Gastrocnemius medialis (tissue), 4 donors: ENCODE results near the gene VEGFC. TPM values are rescaled to one million over a fixed set of nuclear protein-coding genes. Genes with fewer than 3 reads are reported as not detected.
A peak's percentile ranks its signal among the peaks of the same experiment; 100 is the strongest.

Experiments
- ATAC-seq, 2 donors: fragments of 150-250 bp; one replicate each; pipeline ENCODE4 v1.9.1; 2016
- DNase-seq, 2 donors: peaks; one replicate each; pipeline ENCODE4 v3.0.0-alpha.2; 2019
- H3K27ac ChIP-seq, 4 donors: fragments of 200-600 bp; sonication (generic); 1 replicate in 1 of 4; 2 replicates in 3 of 4; pipeline ENCODE4 v1.5.1; 2016 to 2018; ENCODE audit warnings: mild to moderate bottlenecking in 2 of 4, moderate library complexity in 1 of 4
- H3K27me3 ChIP-seq, 3 donors: fragments of 200-600 bp; sonication (generic) in 2 of 3; 1 replicate in 1 of 3; 2 replicates in 2 of 3; pipeline versions ENCODE4 v1.5.1 to v1.6.0; 2016 to 2019; ENCODE audit warnings: mild to moderate bottlenecking in 1 of 3, moderate library complexity in 1 of 3
- H3K36me3 ChIP-seq, 2 donors: fragments of 200-600 bp; sonication (generic) in 1 of 2; one replicate each; pipeline ENCODE4 v1.5.1; 2017 to 2018
- H3K4me1 ChIP-seq, 2 donors: fragments of 200-600 bp; sonication (generic) in 1 of 2; one replicate each; pipeline ENCODE4 v1.5.1; 2016 to 2017; ENCODE audit warnings: mild to moderate bottlenecking in 2 of 2
- H3K4me3 ChIP-seq, 4 donors: fragments of 200-600 bp; sonication (generic) in 3 of 4; 1 replicate in 1 of 4; 2 replicates in 3 of 4; pipeline ENCODE4 v1.5.1; 2016 to 2019; ENCODE audit warnings: mild to moderate bottlenecking in 2 of 4
- H3K9me3 ChIP-seq, 3 donors: fragments of 200-600 bp; sonication (generic) in 2 of 3; 1 replicate in 1 of 3; 2 replicates in 2 of 3; pipeline ENCODE4 v1.5.1; 2016 to 2019
- POLR2A ChIP-seq, 2 donors: fragments of 450-650 bp; IDR thresholded peaks; one replicate each; pipeline ENCODE4 v1.6.1; 2017; ENCODE audit warnings: antibody characterized with exemption in 2 of 2, mild to moderate bottlenecking in 2 of 2, moderate library complexity in 2 of 2
- in situ Hi-C, 4 donors: fragments of 200-750 bp; cut with MboI; loops; one replicate each; pipeline versions ENCODE4 v1.15.0 to v1.8.0; 2017; ENCODE audit warnings: low sequenced_read_pairs in 4 of 4
- intact Hi-C: fragments of 100-400 bp; cut with DNase I; formaldehyde crosslinking; loops from one replicate; pipeline ENCODE4 v1.15.1; 2023; ENCODE audit warnings: low total_unique reads
- total RNA-seq, 4 donors: library from RNA; depleted of rRNA; stranded (reverse); fragments of >200 nt; gene quantifications; one replicate each; pipeline versions ENCODE4 v1.1.0 to v1.2.3, GENCODE V29; 2016
- TF ChIP-seq, protein P1 (sequence below), 5 experiments: fragments of 450-650 bp in 3 of 5; fragments of 200-600 bp in 2 of 5; sonication (generic) in 2 of 5; IDR thresholded peaks in 4 of 5; conservative IDR thresholded peaks in 1 of 5; 1 replicate in 4 of 5; 2 replicates in 1 of 5; pipeline ENCODE4 v1.5.1; 2016 to 2019; ENCODE audit warnings: antibody characterized with exemption in 5 of 5, mild to moderate bottlenecking in 3 of 5, moderate library complexity in 3 of 5

VEGFC gene
- total RNA-seq, 4 donors from 2014 or later = 1.1 to 2.9 (median 2.3) TPM

- TF ChIP-seq, protein P1, sequence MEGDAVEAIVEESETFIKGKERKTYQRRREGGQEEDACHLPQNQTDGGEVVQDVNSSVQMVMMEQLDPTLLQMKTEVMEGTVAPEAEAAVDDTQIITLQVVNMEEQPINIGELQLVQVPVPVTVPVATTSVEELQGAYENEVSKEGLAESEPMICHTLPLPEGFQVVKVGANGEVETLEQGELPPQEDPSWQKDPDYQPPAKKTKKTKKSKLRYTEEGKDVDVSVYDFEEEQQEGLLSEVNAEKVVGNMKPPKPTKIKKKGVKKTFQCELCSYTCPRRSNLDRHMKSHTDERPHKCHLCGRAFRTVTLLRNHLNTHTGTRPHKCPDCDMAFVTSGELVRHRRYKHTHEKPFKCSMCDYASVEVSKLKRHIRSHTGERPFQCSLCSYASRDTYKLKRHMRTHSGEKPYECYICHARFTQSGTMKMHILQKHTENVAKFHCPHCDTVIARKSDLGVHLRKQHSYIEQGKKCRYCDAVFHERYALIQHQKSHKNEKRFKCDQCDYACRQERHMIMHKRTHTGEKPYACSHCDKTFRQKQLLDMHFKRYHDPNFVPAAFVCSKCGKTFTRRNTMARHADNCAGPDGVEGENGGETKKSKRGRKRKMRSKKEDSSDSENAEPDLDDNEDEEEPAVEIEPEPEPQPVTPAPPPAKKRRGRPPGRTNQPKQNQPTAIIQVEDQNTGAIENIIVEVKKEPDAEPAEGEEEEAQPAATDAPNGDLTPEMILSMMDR (IDR thresholded peaks at IDR 0.05 in 4 of 5, conservative IDR thresholded peaks at IDR 0.05 in 1 of 5) = no peak
- TF ChIP-seq POLR2A (IDR thresholded peaks at IDR 0.05) = no peak
- Histone ChIP-seq H3K27me3 (no peaks in the 10 kb centered on the region), H3K9me3 (no peaks in the 10 kb centered on the region), H3K4me3 (no peak overlapping the region), H3K36me3 (no peaks in the 10 kb centered on the region), H3K27ac (peak overlapping the region in 1 of 4 donors; percentile 17), H3K4me1 (no peaks in the 10 kb centered on the region)
- no peak for ATAC-seq
- in situ Hi-C loops = no loop called here
- intact Hi-C loops = no loop called here
- DNase-seq = no peak
These were observed 23.2 kb downstream of the VEGFC start for GRCh38 chr4:176769514-176769913.

GRCh38 chr4:176767183-176767582 is 25.5 kb downstream of the VEGFC start:
- H3K4me3 ChIP-seq = no peak overlapping the region
- peaks cover 8 to 11% of the 10 kb centered on the region in 2 donors for H3K4me1 ChIP-seq
- ATAC-seq = no peak
- no peaks in the 10 kb centered on the region for H3K27me3 ChIP-seq
- DNase-seq = no peak
- intact Hi-C loops (no loop called here), in situ Hi-C loops (no loop called here)
- H3K9me3 ChIP-seq = no peaks in the 10 kb centered on the region
- no peak overlapping the region for H3K27ac ChIP-seq
- no peaks in the 10 kb centered on the region for H3K36me3 ChIP-seq
- TF ChIP-seq POLR2A (IDR thresholded peaks at IDR 0.05) = no peak
- TF ChIP-seq, protein P1 (IDR thresholded peaks at IDR 0.05 in 4 of 5, conservative IDR thresholded peaks at IDR 0.05 in 1 of 5) = no peak

- Histone ChIP-seq H3K4me1 (peaks cover 9 to 19% of the 10 kb centered on the region in 2 donors), H3K4me3 (no peak overlapping the region), H3K9me3 (no peaks in the 10 kb centered on the region), H3K36me3 (no peaks in the 10 kb centered on the region), H3K27me3 (no peaks in the 10 kb centered on the region), H3K27ac (peak overlapping the region; percentile 6 to 56 (median 38))
- intact Hi-C loops (no loop called here), in situ Hi-C loops (no loop called here)
- no peak for DNase-seq
- TF ChIP-seq, protein P1 (IDR thresholded peaks at IDR 0.05 in 4 of 5, conservative IDR thresholded peaks at IDR 0.05 in 1 of 5) = no peak
- no peak for TF ChIP-seq POLR2A (IDR thresholded peaks at IDR 0.05)
- ATAC-seq = peak; percentile 56 to 70
These were observed 29.9 kb downstream of the VEGFC start for GRCh38 chr4:176762661-176763308.

GRCh38 chr4:176761872-176762271 is 30.9 kb downstream of the VEGFC start:
- DNase-seq = no peak
- H3K27me3 ChIP-seq = no peaks in the 10 kb centered on the region
- peak in 1 of 2 donors; percentile 43 for ATAC-seq
- no peak for TF ChIP-seq POLR2A (IDR thresholded peaks at IDR 0.05)
- TF ChIP-seq, protein P1 (IDR thresholded peaks at IDR 0.05 in 4 of 5, conservative IDR thresholded peaks at IDR 0.05 in 1 of 5) = no peak
- peak overlapping the region in 3 of 4 donors; percentile 6 to 56 (median 37) for H3K27ac ChIP-seq
- H3K36me3 ChIP-seq = no peaks in the 10 kb centered on the region
- no peaks in the 10 kb centered on the region for H3K9me3 ChIP-seq
- intact Hi-C loops (no loop called here), in situ Hi-C loops (no loop called here)
- H3K4me1 ChIP-seq = peaks cover 9 to 19% of the 10 kb centered on the region in 2 donors
- no peak overlapping the region for H3K4me3 ChIP-seq
